ENCODE data around the gene GIPC1. TPM values are rescaled to one million over a fixed set of nuclear protein-coding genes. Genes with fewer than 3 reads are reported as not detected.

GIPC1 gene
- total RNA-seq = 144 and 154 TPM in 2 replicates

DNA sequence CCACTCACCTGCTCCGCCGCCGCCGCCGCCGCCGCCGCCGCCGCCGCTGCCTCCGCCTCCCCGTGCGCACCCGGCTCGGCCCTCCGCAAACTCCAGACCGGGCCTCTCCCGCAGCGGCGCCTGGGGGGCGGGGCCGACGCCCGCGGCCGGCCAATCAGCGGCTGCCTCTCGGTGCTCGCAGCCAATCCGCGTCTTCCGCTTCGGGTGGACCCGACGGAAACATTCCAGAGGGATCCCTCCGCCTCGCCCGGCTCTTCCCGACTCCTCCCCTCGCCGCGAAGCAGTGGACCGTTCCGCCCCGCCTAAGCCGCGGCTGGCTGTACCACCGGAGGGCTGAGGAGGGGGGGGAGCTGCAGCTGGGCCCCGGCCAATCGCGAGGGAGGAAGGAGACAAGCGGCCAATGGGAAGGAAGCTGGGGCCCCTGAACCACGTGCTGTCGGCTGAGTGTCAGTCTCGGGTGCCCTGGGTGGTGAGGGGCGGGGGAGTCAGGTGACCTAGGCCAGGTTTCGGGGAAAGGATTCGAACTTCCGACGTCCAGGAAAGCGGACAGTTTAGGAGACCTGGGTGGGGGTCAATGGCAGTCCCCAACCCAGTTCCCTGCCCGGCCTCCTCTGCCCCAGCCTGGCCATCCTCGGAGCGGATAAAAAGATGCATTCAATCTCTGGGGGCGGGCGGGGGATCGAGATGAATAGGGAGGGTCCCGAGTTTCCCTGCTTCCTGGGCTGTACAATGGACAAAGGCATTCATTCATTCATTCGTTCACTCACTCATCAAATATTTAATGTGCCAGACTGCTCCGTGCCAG, at the start of gene GIPC1:
Gene GIPC1 (minus strand): TSS at position 99 of the 805 bp plus-strand sequence. CDS start 13,151 bp downstream, outside the sequence.

GRCh38 chr19:14529254-14530004, 33.5 kb upstream of the GIPC1 start, which contains the start of gene TECR:
Gene TECR (plus strand): TSS chr19:14529594. CDS start chr19:14529697, 103 bp downstream.

GRCh38 chr19:14517840-14518505, 22.0 kb upstream of the GIPC1 start, which contains the start of gene DNAJB1:
Gene DNAJB1 (minus strand): TSS chr19:14518397. CDS start chr19:14518349, 48 bp downstream.

GRCh38 chr19:14475251-14476073, 20.5 kb downstream of the GIPC1 start, which contains the start of gene PTGER1:
Gene PTGER1 (minus strand): TSS chr19:14475354. CDS start chr19:14474320, 1,034 bp downstream.

GRCh38 chr19:14432791-14433553, 63.0 kb downstream of the GIPC1 start, which contains the start of gene PKN1:
Gene PKN1 (plus strand): TSS chr19:14433306. CDS start chr19:14433522, 216 bp downstream.

Other genes with a start within 250 kb of the GIPC1 start
- gene ADGRE5, start 114.7 kb downstream of the GIPC1 start, total RNA-seq = 2.3 and 4.4 TPM in 2 replicates
- 99.1 and 114 TPM in 2 replicates for gene DDX39A, start 76.8 kb downstream of the GIPC1 start, total RNA-seq
- 205 and 286 TPM in 2 replicates for gene PKN1, start 62.8 kb downstream of the GIPC1 start, total RNA-seq
- gene PTGER1, start 20.8 kb downstream of the GIPC1 start, total RNA-seq = 0.65 and 1.2 TPM in 2 replicates
- 27.3 and 41.8 TPM in 2 replicates for gene DNAJB1, start 22.3 kb upstream of the GIPC1 start, total RNA-seq
- gene TECR, start 33.5 kb upstream of the GIPC1 start, total RNA-seq = 19.5 and 25.5 TPM in 2 replicates
- 335 and 432 TPM in 2 replicates for gene NDUFB7, start 75.9 kb upstream of the GIPC1 start, total RNA-seq
- gene CLEC17A, start 87.0 kb upstream of the GIPC1 start, total RNA-seq = under 0.01 TPM in 1 of 2 replicates, not detected in the other
- gene ADGRE3, start 178.7 kb upstream of the GIPC1 start, total RNA-seq = not detected in 2 replicates
- gene ZNF333, start 193.9 kb upstream of the GIPC1 start, total RNA-seq = 11.7 and 23.4 TPM in 2 replicates

All from epithelial cell of umbilical artery (primary cell).